ENCODE data around the gene MRPL43.
"Not testable (repeated sequence)": the region's sequence is repeated elsewhere in the genome, so short reads cannot be mapped to it uniquely, and the experiment has no call there.

The MRPL43 gene

DNA sequence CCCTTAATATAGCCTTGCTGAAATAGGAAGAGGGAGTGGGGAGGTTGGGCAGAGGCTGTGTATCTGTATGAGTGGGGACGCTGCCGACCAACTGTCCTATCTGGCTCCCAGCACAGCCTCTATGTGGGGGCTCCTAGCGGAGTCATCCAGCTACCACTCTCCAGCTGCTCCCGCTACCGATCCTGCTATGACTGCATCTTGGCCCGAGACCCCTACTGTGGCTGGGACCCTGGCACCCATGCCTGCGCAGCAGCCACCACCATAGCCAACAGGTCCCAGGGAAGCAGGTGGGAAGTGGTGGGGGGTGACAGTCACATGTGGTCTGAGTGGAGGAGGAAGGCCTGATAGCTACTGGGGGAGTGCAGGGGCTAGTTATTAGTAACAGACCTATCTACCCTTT, 6.6 kb downstream of the MRPL43 start:
- DNase-seq, result no peak

DNA sequence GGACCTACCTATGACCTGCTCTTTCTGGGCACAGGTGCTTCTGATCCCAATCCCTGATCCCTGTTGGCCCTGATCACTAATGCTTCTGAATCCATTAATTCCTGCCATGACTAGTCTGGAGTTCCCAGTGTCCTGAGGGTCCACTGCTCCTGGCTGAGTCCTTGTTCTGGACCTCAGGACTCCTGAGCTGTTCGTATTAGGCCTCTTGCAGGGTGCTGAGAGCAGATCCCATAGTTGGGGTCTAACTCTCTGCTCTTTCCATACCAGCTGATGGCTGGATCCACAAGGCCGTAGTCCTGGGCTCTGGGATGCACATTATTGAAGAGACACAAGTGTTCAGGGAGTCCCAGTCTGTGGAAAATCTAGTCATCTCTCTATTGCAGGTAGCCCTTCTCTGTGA, 7.0 kb downstream of the MRPL43 start:
- no peak for DNase-seq

DNA sequence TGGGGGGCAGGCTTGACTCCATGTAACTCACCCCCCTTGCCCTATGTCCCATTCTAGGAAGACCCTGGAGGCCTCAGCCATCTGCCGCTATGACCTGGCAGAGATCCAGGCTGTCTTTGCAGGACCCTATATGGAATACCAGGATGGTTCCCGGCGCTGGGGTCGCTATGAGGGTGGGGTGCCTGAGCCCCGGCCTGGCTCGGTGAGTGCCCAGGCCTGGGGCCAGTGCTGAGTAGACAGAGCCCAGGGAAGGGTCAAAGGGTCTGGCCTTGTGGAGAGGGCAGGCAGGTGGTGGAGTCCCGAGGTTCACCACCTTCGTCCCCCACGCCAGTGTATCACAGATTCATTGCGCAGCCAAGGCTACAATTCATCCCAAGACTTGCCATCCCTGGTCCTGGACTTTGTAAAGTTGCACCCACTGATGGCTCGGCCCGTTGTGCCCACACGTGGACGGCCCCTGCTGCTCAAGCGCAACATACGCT, 7.5 kb downstream of the MRPL43 start:
- no peak for DNase-seq

DNA sequence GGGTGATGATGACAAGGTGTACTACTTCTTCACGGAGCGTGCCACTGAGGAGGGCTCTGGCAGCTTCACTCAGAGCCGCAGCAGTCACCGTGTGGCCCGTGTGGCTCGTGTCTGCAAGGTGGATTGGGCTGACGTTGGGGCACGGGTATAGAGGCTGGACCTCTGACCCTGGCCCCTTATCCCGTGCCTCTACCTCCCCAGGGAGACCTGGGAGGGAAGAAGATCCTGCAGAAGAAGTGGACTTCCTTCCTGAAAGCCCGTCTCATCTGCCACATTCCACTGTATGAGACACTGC, 8.4 kb downstream of the MRPL43 start:
- no peak for DNase-seq

DNA sequence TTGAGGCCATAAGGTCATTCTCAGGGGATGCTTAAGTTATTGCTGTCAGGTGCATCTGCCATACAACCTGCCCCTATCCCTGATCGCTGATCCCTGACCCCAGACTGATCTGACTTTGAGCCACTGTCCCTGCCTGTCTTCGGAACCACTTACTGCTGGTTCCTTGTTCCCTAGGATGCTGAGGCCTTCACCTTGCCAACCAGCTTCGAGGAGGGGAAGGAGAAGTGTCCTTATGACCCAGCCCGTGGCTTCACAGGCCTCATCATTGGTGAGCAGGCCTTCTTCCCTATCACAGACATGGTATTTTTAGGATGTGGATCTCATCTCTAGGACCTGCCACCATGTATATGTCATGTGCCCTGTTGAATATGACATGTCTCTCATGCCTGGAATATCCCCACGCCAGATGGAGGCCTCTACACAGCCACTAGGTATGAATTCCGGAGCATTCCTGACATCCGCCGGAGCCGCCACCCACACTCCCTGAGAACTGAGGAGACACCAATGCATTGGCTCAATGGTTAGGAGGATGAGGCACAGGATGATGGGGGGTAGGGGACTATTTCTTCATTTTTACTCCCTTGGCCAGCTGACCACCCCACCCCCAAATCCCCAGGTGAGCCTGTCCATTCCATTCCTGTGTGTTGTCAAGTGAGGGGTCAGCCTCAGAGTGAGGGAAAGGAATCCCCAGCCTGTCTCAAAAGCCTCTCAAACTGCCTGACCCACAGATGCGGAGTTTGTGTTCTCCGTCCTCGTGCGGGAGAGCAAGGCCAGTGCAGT, 9.0 kb downstream of the MRPL43 start:
- DNase-seq, result no peak

DNA sequence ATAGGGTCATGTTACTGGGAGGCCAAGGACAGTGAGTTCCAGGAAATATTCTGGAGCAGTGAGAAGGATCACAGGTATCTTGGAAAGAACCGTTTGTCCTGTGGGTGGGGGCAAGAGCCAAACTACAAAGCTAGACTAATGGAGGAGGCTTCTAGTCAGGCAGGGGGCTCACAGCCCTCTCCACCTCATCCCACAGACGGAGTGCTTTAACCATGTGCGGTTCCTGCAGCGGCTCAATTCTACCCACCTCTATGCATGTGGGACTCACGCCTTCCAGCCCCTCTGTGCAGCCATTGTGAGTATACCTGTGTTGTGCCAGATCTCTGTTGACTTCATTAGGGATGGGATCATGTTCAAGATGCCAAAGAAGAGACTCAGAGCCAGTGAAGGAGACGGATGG, 9.9 kb downstream of the MRPL43 start:
- no peak for DNase-seq

DNA sequence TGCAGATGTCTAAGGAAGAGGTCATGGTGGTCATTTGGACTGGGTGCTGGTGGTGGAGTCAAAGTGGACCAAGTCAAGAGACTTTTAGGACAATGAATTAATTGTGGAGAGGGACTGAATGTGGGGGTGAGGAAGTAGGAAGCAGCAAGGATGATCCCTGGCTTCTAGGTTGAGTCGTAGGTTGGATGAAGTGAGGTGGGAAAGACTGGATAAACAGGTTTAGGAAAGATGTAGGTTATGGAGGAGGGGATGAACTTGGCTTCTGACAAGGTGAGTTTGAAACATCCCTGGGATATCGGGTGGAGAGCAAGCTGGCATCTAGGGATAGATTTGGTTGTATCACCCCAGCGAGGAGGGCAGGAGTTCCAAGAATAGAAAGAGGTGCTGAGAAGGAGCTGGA, 10.4 kb downstream of the MRPL43 start:
- no peak for DNase-seq

DNA sequence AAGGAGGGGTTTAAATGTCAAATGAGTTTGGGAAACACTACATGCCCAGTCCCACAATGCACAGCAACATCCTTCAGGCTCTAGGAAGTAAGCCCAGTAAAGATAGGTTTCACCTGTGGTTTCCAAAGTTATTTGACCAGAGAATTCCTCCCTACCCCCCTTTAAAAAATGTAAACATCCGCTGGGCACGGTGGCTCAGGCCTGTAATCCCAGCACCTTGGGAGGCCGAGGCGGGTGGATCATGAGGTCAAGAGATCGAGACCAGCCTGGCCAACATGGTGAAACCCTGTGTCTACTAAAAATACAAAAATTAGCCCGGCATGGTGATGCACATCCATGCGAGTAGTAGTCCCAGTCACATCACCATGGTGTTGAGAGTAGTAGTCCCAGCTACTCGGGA, 11.9 kb downstream of the MRPL43 start:
- DNase-seq, result not testable (repeated sequence)

DNA sequence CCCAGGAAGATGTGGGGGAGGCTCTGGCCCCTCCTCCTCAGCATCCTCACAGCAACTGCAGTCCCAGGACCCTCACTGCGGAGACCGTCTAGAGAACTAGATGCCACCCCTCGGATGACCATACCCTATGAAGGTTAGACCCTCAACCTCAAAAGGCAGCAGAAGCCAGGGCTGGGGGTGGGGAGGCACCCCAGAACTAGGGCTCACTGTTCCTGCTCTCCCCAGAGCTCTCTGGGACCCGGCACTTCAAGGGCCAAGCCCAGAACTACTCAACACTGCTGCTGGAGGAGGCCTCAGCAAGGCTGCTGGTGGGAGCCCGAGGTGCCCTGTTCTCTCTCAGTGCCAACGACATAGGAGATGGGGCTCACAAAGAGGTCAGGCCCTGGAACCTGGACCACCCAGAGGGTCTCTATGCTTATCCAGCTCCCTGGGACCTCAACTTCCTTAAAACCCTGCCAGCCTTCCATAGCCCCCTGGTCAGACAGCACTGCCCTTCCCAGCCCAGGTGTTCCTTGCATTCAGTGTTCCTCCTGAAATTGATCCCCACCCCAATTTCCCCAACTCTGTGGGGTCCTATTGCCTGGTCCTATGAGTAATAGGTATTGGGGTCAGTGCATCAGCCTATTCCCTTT, 14.3 kb downstream of the MRPL43 start:
- no peak for DNase-seq

DNA sequence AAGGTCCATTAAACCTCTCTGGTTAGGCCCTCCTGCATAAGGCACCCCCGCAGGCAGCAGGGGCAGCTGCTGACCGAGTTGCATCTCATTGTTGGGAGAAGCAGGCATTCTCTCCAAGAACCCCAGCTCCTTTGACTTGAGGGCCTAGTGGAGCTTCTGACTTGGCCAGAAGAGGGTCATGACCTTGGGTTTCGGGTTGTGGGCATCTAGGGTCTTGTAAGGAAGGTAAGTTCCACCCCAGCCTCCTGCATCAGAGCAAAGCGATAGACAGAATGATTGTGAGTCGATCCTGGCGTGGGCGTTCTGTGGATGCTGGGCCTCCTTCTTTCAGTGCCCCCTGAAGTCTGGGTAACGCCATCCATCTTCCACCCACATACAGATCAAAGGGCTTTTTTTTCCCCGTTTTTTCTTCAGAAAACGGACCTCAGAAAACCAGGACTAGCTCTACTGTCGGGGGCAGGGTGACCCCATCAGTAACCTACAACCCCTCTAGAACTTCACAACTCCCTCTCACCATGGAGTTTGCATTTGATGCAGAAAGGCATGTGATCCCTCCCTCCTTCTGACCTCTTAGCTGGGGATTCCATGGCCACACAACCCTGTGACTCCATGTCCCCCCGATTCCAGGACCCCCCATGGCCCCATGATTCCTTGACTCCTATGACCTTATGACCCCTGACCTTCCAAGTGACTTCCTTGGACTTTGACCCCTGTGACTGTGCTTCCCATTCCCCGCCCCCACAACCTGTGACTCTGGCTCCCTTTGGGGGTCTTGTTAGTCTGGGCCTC, 15.0 kb downstream of the MRPL43 start:
- DNase-seq, result no peak

DNA sequence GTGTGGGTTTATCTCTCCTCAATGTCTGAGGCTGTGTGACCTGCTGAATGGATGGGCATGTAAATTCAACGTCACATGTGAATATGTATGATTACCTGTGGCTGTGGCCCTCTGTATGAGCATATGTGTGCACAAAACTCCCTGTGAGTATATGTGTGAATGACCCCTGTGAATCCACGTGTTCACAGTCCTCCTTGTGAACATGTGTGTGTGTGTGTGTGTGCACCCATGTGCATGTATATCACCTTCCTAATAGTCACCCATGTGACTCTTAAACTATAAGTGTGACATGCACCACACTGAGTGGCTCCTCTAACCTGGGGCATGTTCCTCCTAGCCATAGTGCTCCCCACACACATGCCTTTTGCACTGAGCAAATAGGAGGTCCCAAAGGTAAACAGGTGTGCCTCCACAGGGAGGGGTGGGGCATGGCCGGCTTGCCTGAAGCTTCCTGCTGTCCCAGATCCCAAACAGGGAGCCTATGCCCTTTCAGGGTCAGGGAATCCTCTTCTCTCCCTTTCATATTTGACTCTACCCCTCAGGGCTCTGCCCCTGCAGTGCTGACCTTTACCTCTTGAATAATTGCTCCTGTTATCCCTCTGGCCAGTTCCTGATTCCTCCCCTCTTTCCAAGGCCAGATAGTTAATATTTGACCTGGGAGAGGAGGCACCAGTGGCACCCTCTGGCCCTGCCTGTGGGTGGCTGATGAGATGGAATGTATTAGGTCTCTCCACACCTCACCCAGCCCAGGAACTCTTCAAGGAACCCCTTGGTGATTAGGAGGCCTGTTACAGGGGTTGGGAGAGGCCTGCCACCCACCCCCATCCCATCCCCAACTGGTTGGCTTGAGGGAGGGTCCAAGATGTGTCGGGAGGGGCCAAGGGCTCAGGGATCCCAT, 16.1 kb downstream of the MRPL43 start:
- no peak for DNase-seq

DNA sequence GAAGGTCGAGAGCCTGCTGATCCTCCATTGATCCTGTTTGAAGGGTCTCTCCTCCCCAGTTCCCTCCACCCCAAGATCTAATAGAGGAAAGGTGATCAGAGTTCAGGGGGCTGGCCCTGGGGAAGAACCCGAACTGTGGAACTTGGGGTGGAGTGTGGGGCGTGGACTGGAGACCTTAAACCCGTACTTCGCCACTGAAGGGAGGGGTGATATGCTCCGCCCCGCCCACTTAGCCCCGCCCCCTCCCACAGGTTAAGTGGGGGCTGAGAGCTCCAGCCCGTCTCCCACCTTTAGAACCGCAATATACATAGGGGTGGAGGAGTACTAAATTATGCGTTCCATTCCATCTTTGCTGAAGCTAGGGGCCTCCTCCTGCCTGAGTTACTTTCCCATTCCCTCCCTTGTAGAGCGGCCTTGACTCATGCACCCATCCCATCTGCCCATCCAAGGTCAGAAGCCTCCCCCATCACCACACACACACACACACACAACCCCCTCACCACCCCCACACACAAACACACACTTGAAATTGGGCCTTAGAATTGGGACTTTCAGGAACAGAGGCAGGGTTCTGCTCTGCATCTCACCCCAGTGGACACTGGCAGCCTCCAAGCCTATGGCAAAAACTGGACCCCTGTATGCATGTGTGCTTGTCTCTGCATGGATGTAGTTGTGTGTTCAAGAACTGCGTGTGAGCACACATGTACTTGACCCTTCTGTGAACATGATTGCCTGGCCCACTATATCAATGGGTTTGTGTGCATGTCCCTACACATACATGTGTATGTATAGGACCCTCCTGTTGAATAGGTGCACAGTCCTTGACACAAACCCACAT, 17.0 kb downstream of the MRPL43 start:
- no peak for DNase-seq

DNA sequence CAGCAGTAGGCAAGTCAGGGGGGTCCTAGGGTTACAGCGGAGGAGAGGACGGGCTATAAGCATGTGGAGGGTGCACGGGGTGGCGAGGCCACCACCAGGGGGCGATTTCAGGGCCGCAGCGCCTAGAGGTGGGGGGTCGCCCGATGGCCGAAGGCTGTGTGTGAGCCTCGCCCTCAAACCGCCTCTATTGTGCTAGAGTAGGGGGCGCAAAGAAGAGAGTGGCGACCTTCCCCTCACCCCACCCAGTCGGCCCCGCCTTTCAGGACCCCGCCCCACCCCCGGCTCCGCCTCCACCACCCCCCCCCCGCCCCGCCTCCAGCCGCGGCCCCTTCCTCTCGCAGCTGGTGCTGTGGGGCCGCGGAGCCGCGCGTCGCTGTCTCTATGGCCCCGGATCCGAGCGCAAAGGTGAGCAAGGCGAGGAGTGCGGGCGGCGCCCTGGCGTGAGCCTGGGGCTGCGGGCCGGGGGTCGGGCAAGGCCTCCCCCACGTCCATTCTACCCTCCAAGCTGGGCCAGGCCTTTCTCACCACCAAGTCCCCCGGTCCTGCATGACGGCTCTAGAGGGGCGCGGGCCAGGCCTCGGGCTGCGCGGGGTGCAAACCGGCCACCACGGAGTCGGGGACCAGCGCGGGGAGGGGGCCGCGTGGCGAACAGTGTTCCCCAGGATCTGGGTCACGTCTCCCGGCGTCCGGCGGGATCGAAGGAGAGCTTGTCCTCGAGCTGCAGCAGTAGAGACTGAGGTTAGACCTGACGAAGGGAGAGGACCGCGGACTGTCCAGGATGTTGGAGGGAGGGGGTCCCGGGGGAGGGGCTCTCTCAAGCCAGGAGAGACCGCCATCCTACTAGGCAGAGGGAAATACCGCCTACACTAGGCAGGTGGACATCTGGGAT, 17.9 kb downstream of the MRPL43 start, which contains the start of gene SEMA4G:
SEMA4G (plus strand) TSS at position 318 of the 889 bp plus-strand sequence. CDS start 3,409 bp downstream, outside the sequence.
- DNase-seq, result peak; percentile 58

DNA sequence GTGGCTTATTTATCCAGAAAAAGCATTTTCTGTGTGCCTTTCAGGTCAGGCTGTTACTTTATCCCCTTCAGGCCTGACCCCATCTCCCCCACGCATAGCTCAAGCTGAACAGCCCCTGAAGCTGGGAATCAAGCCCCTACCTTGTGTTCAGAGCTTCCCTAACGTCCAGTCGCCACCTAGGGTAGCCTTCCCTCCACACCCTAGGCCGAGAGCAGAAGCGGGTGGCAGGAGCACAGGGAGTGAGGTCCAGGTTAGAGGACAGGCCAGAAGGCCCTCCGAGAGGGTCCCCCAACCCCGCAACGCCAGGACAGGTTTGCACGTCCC, 18.5 kb downstream of the MRPL43 start:
- no peak for DNase-seq

DNA sequence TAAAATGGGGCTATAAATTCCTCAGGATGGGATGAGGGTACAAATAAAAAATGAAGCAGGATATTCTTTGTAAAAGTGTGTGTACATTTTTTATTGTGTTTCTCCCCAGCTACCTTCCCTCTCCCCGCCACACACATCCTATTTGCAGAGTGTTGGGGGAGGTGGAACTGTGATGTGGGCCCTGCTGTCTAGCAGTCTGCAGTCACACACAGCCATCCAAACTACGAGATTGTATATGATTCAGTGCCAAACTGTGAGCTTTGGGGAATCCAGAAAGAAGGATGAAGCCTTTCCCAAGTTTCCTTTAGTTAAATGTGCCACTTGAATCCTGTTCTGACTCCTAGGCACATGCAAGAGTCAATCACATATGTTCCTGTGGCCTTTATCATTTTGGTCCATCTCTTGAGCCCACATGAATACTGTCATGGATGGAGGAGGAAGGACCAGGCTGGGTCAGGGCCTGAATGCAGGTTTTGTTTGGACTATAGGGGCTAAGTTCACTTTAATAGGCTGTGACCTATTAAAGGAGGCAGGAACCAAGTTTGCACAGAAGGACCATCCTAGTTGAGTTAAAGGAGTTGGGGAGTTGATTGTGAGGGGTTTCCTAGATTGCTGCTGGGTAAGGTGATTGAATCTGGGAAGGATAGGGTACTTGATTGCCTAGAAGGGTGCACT, 19.1 kb downstream of the MRPL43 start:
- DNase-seq, result no peak

DNA sequence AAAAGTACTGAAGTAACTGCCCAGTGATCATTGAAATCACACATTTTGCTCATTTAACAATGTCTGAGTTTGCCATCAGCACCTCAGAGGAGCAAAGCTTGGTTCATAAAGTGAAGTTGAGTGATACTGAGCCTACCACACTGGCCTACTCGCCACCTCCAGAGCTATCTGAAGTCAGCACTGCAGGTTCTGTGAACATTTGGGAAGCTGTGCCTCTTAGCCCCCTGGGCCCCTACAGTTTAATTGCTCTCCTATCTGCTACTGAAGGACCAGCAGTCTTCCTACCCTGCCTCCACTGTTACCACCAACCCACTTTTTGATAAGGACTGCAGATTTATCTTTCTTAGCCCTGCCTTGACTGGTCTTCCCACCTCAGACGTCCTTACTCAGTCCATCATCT, 20.0 kb downstream of the MRPL43 start:
- DNase-seq, result no peak

DNA sequence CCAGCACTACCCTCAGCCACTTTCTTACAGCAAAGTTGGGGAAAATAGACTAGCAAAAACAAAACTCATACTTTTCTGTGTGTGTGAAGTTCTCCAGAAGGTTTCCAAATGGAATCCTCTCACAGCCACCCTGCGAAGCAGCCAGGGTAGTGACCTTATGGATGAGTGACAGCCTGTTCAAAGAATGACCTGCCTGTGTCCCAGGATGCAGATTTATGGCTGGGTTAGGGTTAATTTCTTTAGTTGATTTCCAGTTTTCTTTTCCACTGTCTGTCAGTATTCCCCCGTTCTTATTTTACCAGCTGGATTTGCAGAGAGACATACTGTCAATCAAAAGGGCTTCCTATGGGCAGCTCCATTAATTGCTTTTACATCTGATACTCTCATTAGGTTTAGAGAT, 20.4 kb downstream of the MRPL43 start:
- DNase-seq, result no peak

DNA sequence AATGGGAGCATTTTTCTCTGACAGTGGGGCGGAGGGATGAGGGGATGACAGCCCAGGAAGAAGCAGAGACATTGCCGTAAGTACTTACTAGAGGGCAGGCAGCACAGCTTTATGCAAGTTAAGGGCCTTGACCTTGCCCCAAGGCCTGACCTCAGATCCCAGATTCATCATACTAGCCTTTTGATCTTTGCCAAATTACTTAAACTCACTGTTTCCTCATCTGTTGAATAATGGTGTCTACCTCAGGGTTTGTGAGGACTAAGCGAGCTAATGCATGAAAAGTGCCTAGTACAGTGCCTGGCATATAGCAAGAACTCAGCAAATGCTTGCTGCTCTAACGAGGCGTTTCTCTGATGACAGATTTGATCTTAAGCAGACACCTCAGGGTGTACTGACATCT, 21.5 kb downstream of the MRPL43 start:
- no peak for DNase-seq

DNA sequence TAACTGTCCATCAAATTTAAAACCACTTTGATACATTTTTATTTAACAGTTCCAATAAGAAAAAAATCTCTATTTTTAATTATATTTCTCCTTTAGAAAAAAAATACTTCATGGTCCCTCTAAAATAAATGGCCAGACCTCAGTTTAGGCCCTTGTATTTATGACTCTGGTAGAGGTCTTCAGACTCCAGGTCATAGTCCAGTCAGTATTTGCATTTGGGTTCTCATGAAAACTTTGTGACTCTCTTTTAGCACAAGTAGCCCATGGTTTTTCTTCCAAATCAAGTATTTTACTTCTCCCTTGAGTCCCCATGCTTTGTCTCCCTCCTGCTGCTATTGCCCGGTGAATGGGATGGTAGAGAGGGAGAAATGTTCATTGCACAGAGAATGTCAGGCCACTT, 23.5 kb downstream of the MRPL43 start:
- DNase-seq, result no peak

DNA sequence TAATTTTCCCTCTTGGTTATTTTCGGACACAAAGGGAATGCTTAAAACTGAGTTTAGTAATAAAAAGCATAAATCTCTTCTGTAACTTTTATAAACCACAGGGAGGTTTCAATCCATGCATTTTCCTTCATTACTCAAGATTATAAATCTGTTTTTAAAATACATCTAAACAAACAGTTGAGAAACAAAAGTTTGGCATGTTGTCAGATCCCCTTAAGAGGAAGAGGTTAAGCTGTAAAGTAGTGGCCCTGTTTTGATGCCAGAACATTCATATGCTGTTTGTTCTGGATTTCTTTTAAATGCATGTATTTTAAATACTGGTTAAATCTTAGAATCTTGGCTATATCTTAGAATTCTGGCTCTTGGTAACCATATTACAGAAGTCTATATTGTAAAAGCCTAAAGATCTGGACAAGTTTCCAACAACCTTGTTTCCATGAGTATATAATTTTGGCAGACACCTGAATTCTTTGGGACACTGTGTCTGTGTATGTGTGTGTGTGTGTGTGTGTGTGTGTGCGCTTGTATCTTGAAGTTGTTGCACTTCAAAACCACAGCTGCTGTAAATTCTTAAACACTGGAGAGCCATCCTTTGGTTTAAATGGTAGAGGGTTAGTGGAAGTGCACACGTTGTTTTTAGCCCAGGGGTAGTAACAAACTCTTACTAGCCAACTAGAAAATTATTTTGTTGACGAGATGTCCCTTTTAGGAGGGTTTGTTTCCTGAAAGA, 24.8 kb downstream of the MRPL43 start:
- no peak for DNase-seq

Measured in NCI-H1436 (cell line).